Stimulated activated CD4-positive, alpha-beta T cell treated with anti-CD3 and anti-CD28 coated beads, Interleukin-15, amount 100 ng/mL, for 1 hour (primary cell): Measurements from ENCODE around the gene HYAL1.
"Not testable (repeated sequence)": the region's sequence is repeated elsewhere in the genome, so short reads cannot be mapped to it uniquely, and the experiment has no call there.

Experiments used
- DNase-seq, 2 donors: peaks; one replicate each; pipeline ENCODE4 v3.0.0-alpha.2; 2020; ENCODE audit warnings: low read depth in 1 of 2, low spot score in 1 of 2

HYAL1 gene

DNA sequence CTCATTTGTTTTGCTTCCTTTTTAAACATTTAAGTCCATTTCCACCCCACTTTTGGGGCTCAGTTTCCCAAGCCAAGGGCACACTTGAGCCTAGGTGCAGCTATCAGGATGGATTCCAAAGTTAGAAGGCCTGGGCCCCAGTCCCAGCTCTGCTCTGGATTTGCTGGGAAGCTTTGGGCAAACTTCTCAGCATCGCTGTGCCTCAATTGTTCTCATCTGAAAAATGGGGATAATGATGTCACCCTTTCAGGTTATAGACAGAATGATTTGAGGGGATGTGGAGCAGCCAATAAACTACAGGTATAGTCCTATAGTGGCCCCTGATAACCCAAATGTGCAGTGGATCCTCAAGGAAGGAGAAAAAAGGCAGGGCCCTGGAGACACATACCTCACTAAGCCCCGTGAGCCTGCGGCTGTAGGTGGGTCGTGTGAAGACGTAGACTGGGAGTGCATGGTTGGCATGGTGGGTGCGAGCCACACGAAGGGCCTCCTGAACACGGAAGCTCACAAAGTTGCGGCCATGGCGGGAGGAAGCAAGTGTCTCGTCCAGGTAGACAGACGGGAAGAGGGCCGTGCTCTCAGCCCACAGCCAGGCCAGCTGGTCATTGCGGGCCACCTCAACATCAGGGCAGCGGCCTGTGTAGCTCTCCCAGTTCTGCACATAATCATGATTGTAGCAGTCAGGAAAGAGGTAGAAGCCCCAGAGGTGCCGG lies 16.0 kb upstream of the HYAL1 start:
- no peak for DNase-seq

DNA sequence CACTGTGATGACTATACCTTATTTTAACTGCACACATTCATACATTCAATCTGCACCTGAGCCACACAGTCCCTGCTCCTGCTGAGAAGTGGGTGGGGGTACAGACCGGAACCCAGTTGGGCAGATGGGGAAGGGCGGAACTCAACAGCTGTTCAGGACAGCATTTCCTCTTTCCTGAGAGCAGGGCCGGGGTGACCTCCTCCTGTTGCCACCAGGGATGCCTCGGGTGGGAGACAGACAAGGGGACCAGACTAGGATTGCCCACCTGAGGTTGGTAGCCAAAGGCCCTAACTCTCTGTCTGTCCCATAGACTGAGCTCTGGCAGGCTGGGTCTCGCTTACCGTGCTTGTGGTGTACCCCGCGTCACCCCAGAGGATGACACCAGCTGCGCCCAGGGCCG lies 15.2 kb upstream of the HYAL1 start:
- DNase-seq, result no peak

GRCh38 chr3:50318163-50318562 lies 14.8 kb upstream of the HYAL1 start:
- no peak for DNase-seq

DNA sequence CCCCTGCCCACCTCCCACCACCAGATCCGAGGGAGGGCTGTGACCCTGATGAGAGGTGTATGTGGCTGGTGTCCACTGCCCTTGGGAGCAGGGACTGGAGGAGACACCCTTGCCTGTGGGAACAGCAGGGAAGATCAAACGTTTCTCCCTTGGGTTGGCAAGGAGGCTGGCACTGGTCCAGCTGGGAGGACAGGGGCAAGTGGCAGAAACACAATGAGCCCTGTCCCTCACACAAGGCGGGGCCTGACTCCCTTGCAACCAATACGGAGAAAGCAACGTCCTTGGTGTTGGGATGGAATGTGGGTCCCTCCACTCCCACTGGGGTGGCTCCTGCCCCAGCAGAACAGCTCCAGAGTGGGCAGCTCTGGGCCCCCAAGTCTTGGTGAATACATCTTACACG lies 13.9 kb upstream of the HYAL1 start:
- no peak for DNase-seq

GRCh38 chr3:50316657-50317242 lies 13.4 kb upstream of the HYAL1 start:
- peak; percentile 36 to 49 for DNase-seq

DNA sequence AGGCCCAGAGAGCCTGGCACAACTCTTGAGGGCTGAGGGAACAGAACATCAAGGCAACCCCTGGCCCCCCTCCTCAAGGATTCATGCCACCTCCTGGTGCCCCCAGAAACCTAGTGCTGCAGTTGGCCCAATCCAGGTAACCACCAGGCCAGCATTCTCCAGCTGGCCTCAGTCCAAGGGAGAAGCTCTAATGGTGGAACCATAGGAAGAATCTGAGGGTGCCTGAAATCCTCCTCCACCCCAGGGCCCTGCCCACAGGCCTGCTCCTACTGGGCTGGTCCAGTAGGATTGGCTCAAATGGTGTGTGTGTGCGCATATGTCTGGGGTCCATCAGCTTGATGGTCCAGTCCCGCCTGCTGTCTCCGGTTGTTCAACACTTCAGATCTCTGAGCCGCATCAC lies 11.4 kb upstream of the HYAL1 start:
- DNase-seq, result no peak

DNA sequence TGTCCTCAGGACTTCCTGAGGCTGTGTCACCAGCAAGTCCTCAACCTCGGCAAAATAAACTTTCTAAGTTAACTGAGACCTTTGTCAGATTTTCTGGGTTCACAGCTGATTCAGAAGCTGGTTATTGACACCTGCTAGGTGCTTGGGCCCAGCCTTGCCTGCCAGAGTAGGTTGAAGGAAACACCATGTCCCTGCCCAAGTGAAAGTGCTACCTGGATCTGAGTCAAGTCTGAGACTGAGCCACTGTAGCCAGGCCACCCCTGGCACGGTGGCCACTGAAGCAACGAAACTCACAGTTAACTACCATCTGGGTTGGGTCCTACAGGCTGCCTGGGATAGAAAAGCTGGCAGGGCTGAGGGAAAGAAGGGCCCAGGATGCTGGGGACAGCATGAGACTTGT lies 11.0 kb upstream of the HYAL1 start:
- DNase-seq, result no peak

DNA sequence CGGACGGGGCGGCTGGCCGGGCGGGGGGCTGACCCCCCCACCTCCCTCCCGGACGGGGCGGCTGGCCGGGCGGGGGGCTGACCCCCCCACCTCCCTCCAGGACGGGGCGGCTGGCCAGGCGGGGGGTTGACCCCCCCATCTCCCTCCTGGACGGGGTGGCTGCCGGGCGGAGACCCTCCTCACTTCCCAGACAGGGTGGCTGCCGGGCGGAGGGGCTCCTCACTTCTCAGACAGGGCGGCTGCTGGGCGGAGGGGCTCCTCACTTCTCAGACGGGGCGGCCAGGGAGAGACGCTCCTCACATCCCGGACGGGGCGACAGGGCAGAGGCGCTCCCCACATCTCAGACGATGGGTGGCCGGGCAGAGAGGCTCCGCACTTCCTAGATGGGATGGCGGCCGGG lies 8.7 kb upstream of the HYAL1 start:
- not testable (repeated sequence) for DNase-seq

DNA sequence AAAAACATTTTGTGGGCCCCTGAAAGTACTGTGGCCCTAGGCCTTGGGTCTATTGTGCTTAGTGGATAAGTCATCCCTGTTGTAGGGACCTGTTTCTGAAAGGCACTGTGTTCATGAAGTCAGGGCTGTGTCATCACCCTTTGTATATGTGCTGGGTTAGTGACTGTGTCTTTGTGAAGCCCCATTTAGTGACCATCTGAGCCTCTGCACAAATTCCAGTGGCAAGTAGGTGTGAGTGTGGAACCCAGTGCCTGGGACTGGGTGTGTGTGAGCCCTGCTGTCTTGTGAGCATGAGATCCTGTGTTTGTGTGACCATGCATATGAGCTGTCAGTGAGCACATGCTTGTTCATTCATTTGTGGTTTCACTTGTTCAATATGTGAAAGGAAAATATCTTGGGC lies 1.2 kb upstream of the HYAL1 start:
- DNase-seq, result no peak

GRCh38 chr3:50302095-50303012 lies 1.0 kb downstream of the HYAL1 start:
- no peak for DNase-seq

GRCh38 chr3:50300681-50301254 lies 2.6 kb downstream of the HYAL1 start:
- DNase-seq, result no peak

DNA sequence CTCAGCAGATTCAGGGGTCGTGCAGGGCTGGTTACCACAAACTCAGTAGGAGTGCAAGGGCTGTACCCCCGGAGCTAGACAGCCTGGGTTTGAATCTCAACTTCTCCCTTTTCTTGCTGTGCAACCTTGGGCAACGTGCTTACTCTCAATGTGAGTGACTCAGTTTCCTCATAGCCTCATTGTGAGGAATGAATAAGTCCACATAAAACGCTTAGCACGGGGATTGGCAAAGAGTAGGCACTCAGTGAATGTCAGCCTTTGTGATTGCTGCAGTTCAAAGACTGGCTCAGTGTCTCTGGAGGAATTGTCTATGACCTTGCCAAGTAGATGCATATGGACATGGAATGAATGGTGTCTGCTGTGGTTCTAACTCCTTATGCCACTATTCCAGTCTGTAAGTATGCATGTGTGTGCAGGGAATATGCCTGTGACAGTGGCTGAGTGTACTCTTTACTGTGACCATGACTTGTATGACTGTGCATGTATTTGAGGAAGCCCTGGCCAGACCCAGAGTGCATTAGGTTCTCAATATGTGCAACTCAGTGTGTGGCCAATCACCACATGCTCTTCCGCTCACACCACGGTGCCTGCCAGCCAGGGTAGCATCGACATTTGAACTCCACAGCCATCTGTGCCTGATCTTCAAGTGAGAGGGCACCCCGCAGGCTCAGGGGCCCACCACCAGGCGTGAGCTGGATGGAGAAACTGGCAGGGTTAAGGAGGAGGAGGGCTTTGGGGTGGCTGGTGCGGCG lies 3.3 kb downstream of the HYAL1 start:
- no peak for DNase-seq

DNA sequence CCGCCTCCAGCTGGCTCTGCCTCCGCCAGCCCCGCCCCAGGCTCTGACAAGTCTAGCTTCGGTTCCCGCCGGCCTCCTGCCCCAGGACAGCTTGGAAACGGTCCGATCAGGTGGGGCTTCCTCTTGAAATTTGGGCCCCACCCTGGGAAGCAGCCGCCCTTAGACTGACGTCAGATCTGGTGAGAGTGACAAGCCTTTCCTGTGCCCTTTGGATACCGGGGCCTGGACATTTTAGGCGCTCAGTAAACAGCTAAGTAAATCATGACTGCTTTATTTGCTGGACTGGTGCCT lies 3.8 kb downstream of the HYAL1 start:
- no peak for DNase-seq

DNA sequence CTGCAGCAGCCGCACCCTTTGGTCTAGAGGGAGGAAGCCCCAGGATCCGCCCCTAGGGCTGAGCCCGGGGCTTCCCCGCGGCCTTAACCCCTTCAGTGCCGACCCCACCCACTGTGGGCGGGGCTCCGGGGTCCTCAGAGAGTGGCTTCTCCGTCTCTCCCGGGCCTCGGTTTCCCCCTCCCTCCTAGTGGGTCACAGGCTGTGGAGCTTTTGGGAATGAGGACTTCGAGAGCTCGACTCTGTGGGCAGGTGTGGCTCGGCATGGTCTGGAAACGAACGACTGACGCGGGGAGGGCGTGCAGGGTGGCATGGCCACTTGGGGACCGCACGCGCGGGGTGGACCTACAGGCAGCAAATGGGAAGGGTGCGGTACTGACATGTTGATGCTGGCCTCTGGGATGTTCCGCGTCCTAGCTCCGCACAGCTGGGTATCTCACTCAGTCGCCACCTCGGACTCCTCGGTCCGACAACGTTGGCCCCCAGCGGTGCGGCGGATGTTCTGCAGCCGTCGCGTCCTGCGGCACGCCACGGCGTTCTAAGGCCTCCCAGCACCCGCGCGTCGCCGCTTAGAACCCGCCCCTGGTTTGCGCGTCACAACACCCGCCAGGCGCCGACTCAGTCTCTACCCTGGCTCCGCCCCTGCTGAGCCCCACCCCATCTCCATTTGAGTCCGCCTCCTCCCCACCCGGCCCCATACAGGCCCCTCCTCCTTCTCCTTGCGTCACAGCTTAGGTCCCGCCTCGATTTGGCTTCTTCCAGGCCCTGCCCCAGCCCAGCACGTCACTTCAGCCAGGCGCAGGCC lies 4.3 kb downstream of the HYAL1 start, which contains the start of the genes HYAL3 and NAA80:
TSS of gene HYAL3 (minus strand) at position 570 of the 802 bp plus-strand sequence. CDS start 3,803 bp downstream, outside the sequence.
TSS of gene NAA80 (minus strand) at position 570 of the 802 bp plus-strand sequence. CDS start 1,942 bp downstream, outside the sequence.
- peak; percentile 98 to 99 for DNase-seq

- DNase-seq, result no peak
Measured at GRCh38 chr3:50297896-50298725, 5.3 kb downstream of the HYAL1 start.

DNA sequence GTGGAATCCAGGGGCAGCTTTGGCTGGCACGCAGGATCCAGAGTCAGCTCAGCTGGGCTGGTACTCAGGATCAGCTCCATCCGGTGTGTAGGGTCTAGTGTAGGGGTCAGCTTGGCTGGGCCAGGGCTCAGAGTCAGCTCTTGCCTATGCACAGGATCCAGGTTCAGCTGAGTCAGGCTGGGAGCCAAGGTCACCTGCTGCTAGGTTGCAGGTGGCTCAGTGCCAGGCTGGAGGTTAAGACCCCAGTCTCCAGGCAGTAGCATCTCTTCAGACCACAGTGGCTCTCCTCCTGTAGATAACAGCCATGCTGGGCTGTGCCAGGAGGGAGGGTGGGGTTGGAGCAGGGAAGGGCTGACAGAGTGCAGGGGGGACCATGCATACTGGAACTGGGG lies 6.0 kb downstream of the HYAL1 start:
- no peak for DNase-seq

- DNase-seq, result no peak
Measured at GRCh38 chr3:50296721-50297383, 6.5 kb downstream of the HYAL1 start.

- DNase-seq, result no peak
Measured at GRCh38 chr3:50295553-50296431, 7.6 kb downstream of the HYAL1 start.
